Spleen (tissue), 11 donors: Measurements from ENCODE around the gene NKTR. TPM values are rescaled to one million over a fixed set of nuclear protein-coding genes. Genes with fewer than 3 reads are reported as not detected.

Source experiments
- DNase-seq: peaks from one replicate; pipeline ENCODE4 v3.0.0-alpha.2; 2020
- H3K27ac ChIP-seq, 8 donors: fragments of 200-600 bp; sonication (generic) in 7 of 8; 1 replicate in 4 of 8; 2 replicates in 4 of 8; pipeline versions ENCODE4 v1.5.0 to v1.8.0; 2016 to 2021; ENCODE audit warnings: inconsistent platforms in 4 of 8, mild to moderate bottlenecking in 4 of 8, moderate library complexity in 1 of 8
- H3K27me3 ChIP-seq, 7 donors: fragments of 200-600 bp; sonication (generic) in 6 of 7; replicated peaks in 1 of 7; 1 replicate in 4 of 7; 2 replicates in 3 of 7; pipeline versions ENCODE4 v1.5.0 to v1.8.0; 2016 to 2021; ENCODE audit warnings: inconsistent platforms in 3 of 7, mild to moderate bottlenecking in 1 of 7
- H3K36me3 ChIP-seq, 6 donors: fragments of 200-600 bp; sonication (generic) in 5 of 6; 1 replicate in 4 of 6; 2 replicates in 2 of 6; pipeline versions ENCODE4 v1.5.0 to v1.8.0; 2016 to 2021; ENCODE audit warnings: inconsistent platforms in 2 of 6
- H3K4me1 ChIP-seq, 6 donors: fragments of 200-600 bp; sonication (generic) in 5 of 6; 1 replicate in 3 of 6; 2 replicates in 3 of 6; pipeline versions ENCODE4 v1.5.0 to v1.8.0; 2016 to 2021; ENCODE audit warnings: inconsistent platforms in 3 of 6
- H3K4me3 ChIP-seq, 8 donors: fragments of 200-600 bp; sonication (generic) in 7 of 8; 1 replicate in 4 of 8; 2 replicates in 4 of 8; pipeline versions ENCODE4 v1.5.0 to v1.8.0; 2016 to 2021; ENCODE audit warnings: inconsistent platforms in 4 of 8, mild to moderate bottlenecking in 4 of 8, moderate library complexity in 2 of 8
- H3K9me3 ChIP-seq, 8 donors: fragments of 200-600 bp; sonication (generic) in 7 of 8; 1 replicate in 4 of 8; 2 replicates in 4 of 8; pipeline versions ENCODE4 v1.5.0 to v1.8.0; 2016 to 2021; ENCODE audit warnings: inconsistent platforms in 4 of 8
- CTCF ChIP-seq, 11 experiments: fragments of 200-600 bp in 7 of 11; fragments of 450-650 bp in 4 of 11; sonication (generic) in 4 of 11; IDR thresholded peaks in 8 of 11; conservative IDR thresholded peaks in 3 of 11; 1 replicate in 7 of 11; 2 replicates in 4 of 11; pipeline versions ENCODE4 v1.4.0 to v1.8.0; 2016 to 2021; ENCODE audit warnings: antibody characterized with exemption in 11 of 11, inconsistent platforms in 4 of 11, mild to moderate bottlenecking in 1 of 11
- POLR2A ChIP-seq, 3 donors: fragments of 450-650 bp; IDR thresholded peaks; one replicate each; pipeline ENCODE4 v1.5.1; 2017; ENCODE audit warnings: antibody characterized with exemption in 3 of 3, mild to moderate bottlenecking in 1 of 3
- POLR2AphosphoS5 ChIP-seq, 3 donors: sonication (generic); formaldehyde crosslinking; IDR thresholded peaks; one replicate each; pipeline ENCODE4 v1.5.1; 2017; ENCODE audit warnings: antibody characterized with exemption in 3 of 3
- WGBS, 5 donors: extraction: QIAGEN DNeasy Blood & Tissue Kit in 3 of 5; methylation state at CpG; one replicate each; pipeline versions ENCODE4 v1.1.5 to v1.1.7; 2013 to 2018; 5-methylcytosine and 5-hydroxymethylcytosine counted together
- intact Hi-C: fragments of 100-400 bp; cut with DNase I; formaldehyde crosslinking; loops from one replicate; pipeline ENCODE4 v1.15.0; 2023; ENCODE audit warnings: low total_unique reads
- polyA plus RNA-seq, 3 donors: library from polyadenylated mRNA; stranded (reverse); fragments of 200-250 nt; gene quantifications; one replicate each; pipeline ENCODE4 v1.2.1, GENCODE V29; 2013
- total RNA-seq, 7 donors: library from RNA; depleted of rRNA in 3 of 7; stranded (reverse); fragments of >200 nt in 3 of 7; fragmentation: NEBNext Ultra II Directional in 4 of 7; extraction: Animal tissue kit (Norgen Biotek cat#: 25700) in 4 of 7; gene quantifications; one replicate each; pipeline versions ENCODE4 v1.1.0 to v1.2.1, GENCODE V29; 2016 to 2021
- donor health status: healthy with polysubstance abuse.
- donor health status: DM: no; HTN: no; CAD: no; lungs with moderate emphysema.
- donor health status: DM: no; HTN: no; CAD: no.
- donor health status: Bipolar disorder and iron deficiency.
- donor health status: healthy.
- donor health status: DM: no; HTN: no; CAD: no.
- donor health status: DM: yes; HTN: yes; CAD: no.

NKTR gene
- total and polyA plus RNA-seq, 10 donors = 19.9 to 258 (median 140) TPM

- H3K9me3 ChIP-seq = peaks cover 0 to 10% (median 9%) of the 10 kb centered on the region in 8 donors
- H3K4me3 ChIP-seq = no peak overlapping the region
- H3K4me1 ChIP-seq = peaks cover 21 to 72% (median 55%) of the 10 kb centered on the region in 6 donors
- no peaks in the 10 kb centered on the region for H3K27me3 ChIP-seq
- H3K27ac ChIP-seq = no peak overlapping the region
- TF ChIP-seq POLR2AphosphoS5 (IDR thresholded peaks at IDR 0.05) (no peak), POLR2A (IDR thresholded peaks at IDR 0.05) (no peak), CTCF (IDR thresholded peaks at IDR 0.05 in 8 of 11, conservative IDR thresholded peaks at IDR 0.05 in 3 of 11) (no peak)
- DNase-seq = no peak
- peaks cover 0 to 50% (median 2%) of the 10 kb centered on the region in 6 donors for H3K36me3 ChIP-seq
- intact Hi-C loops = no loop called here
- 92 to 100% (median 95%) methylated on average over 1 of the region's 1 CpG for WGBS, 5 donors
Observed at GRCh38 chr3:42602961-42603360, 2.5 kb downstream of the NKTR start.

- WGBS, 5 donors = 63 to 82% (median 77%) methylated on average over 5 of the region's 5 CpGs
- peaks cover 22 to 93% (median 69%) of the 10 kb centered on the region in 6 donors for H3K4me1 ChIP-seq
- TF ChIP-seq POLR2AphosphoS5 (IDR thresholded peaks at IDR 0.05) = no peak
- no peak for TF ChIP-seq CTCF (IDR thresholded peaks at IDR 0.05 in 8 of 11, conservative IDR thresholded peaks at IDR 0.05 in 3 of 11)
Observed at GRCh38 chr3:42605546-42606173, 5.2 kb downstream of the NKTR start.

DNA sequence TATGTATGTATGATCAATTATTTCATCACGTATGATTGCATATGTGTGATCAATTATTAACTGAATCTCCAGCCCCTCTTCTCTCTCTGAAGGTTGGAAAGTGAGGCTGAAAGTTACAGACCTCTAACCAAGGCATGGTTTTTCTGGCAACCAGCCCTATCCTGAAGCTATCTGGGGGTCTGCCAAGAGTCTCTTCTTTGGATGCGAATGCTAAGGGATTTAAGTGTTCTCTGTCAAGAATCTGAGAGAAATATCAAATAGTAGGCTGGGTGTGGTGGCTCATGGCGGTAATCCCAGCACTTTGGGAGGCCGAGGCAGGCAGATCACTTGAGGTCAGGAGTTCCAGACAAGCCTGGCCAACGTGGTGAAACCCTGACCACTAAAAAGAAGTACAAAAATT lies 8.1 kb downstream of the NKTR start:
- peaks cover 0 to 9% (median 7%) of the 10 kb centered on the region in 8 donors for H3K9me3 ChIP-seq
- H3K4me3 ChIP-seq = no peak overlapping the region
- intact Hi-C loops = no loop called here
- WGBS, 5 donors = 67 to 81% (median 77%) methylated on average over 5 of the region's 5 CpGs
- peak overlapping the region in 1 of 8 donors; percentile 12 for H3K27ac ChIP-seq
- no peak for DNase-seq
- H3K36me3 ChIP-seq = peaks cover 0 to 73% (median 18%) of the 10 kb centered on the region in 6 donors
- H3K4me1 ChIP-seq = peaks cover 26 to 96% (median 74%) of the 10 kb centered on the region in 6 donors
- no peaks in the 10 kb centered on the region for H3K27me3 ChIP-seq
- TF ChIP-seq POLR2A (IDR thresholded peaks at IDR 0.05) (no peak), POLR2AphosphoS5 (IDR thresholded peaks at IDR 0.05) (no peak), CTCF (IDR thresholded peaks at IDR 0.05 in 8 of 11, conservative IDR thresholded peaks at IDR 0.05 in 3 of 11) (no peak)

More at GRCh38 chr3:42605546-42606173, 5.2 kb downstream of the NKTR start:
- intact Hi-C loops = no loop called here
- Histone ChIP-seq H3K9me3 (peaks cover 0 to 10% (median 9%) of the 10 kb centered on the region in 8 donors), H3K27me3 (no peaks in the 10 kb centered on the region), H3K4me3 (no peak overlapping the region), H3K36me3 (peaks cover 0 to 76% (median 18%) of the 10 kb centered on the region in 6 donors), H3K27ac (peak overlapping the region in 5 of 8 donors; percentile 1 to 52 (median 36))
- no peak for DNase-seq

GRCh38 chr3:42610976-42611375 lies 10.5 kb downstream of the NKTR start:
- Histone ChIP-seq H3K27me3 (no peaks in the 10 kb centered on the region), H3K4me3 (no peak overlapping the region), H3K9me3 (no peaks in the 10 kb centered on the region), H3K4me1 (peaks cover 15 to 96% (median 66%) of the 10 kb centered on the region in 6 donors), H3K36me3 (peaks cover 0 to 51% (median 16%) of the 10 kb centered on the region in 6 donors), H3K27ac (peak overlapping the region in 6 of 8 donors; percentile 5 to 77 (median 65))
- DNase-seq = no peak
- WGBS, 5 donors = 65 to 80% (median 70%) methylated on average over 1 of the region's 1 CpG
- TF ChIP-seq CTCF (IDR thresholded peaks at IDR 0.05 in 8 of 11, conservative IDR thresholded peaks at IDR 0.05 in 3 of 11) = no peak
- no peak for TF ChIP-seq POLR2AphosphoS5 (IDR thresholded peaks at IDR 0.05)
- TF ChIP-seq POLR2A (IDR thresholded peaks at IDR 0.05) = no peak
- intact Hi-C loops = no loop called here
